GM19099 (cell line): Measurements from ENCODE around the gene LRRFIP1.

Source experiments
- POLR2A ChIP-seq: IDR thresholded peaks from 3 replicates; pipeline ENCODE4 v1.6.1; 2011; ENCODE audit warnings: low read depth; ENCODE audit not compliant: insufficient read length; ENCODE audit errors: extremely low read depth

LRRFIP1 gene

GRCh38 chr2:237702441-237703391, 75.3 kb downstream of the LRRFIP1 start:
- no peak for TF ChIP-seq POLR2A

GRCh38 chr2:237704501-237705434, 77.4 kb downstream of the LRRFIP1 start:
- TF ChIP-seq POLR2A = no peak

GRCh38 chr2:237706257-237706656, 78.9 kb downstream of the LRRFIP1 start:
- no peak for TF ChIP-seq POLR2A

- no peak for TF ChIP-seq POLR2A
Observed at GRCh38 chr2:237708065-237708398, 80.6 kb downstream of the LRRFIP1 start.

- TF ChIP-seq POLR2A = no peak
Observed at GRCh38 chr2:237708491-237708890, 81.1 kb downstream of the LRRFIP1 start.

- TF ChIP-seq POLR2A = no peak
Observed at GRCh38 chr2:237708961-237709360, 81.6 kb downstream of the LRRFIP1 start.

- no peak for TF ChIP-seq POLR2A
Observed at GRCh38 chr2:237711458-237712150, 84.2 kb downstream of the LRRFIP1 start.

- no peak for TF ChIP-seq POLR2A
Observed at GRCh38 chr2:237712477-237713377, 85.3 kb downstream of the LRRFIP1 start.

- no peak for TF ChIP-seq POLR2A
Observed at GRCh38 chr2:237714690-237715458, 87.5 kb downstream of the LRRFIP1 start.

- no peak for TF ChIP-seq POLR2A
Observed at GRCh38 chr2:237715459-237715947, 88.1 kb downstream of the LRRFIP1 start.

GRCh38 chr2:237716011-237716410, 88.6 kb downstream of the LRRFIP1 start:
- TF ChIP-seq POLR2A = no peak

GRCh38 chr2:237717366-237718276, 90.2 kb downstream of the LRRFIP1 start:
- TF ChIP-seq POLR2A = no peak
